Erythroblast (primary cell): Measurements from ENCODE around the gene TENT5A.

Experiments
- GATA1 ChIP-seq: IDR thresholded peaks from 2 replicates; pipeline ENCODE4 v1.6.1; 2011; ENCODE audit warnings: low read depth, mild to moderate bottlenecking, control low read depth, low read length, moderate library complexity
- POLR2A ChIP-seq: IDR thresholded peaks from 2 replicates; pipeline ENCODE4 v1.6.1; 2011; ENCODE audit warnings: mild to moderate bottlenecking, low read length

GRCh38 chr6:81704700-81705099 lies 47.8 kb downstream of the TENT5A start:
- TF ChIP-seq POLR2A (no peak), GATA1 (no peak)
